GM23338 (cell line): Measurements from ENCODE around the gene CCT6B. TPM values are rescaled to one million over a fixed set of nuclear protein-coding genes. Genes with fewer than 3 reads are reported as not detected.

ENCODE experiments used
- ATAC-seq: fragments of 200-7000 bp; cut with Tn5 transposase; 3 replicates; pipeline ENCODE4 v1.9.1; 2020
- DNase-seq: peaks from one replicate; pipeline ENCODE4 v3.0.0-alpha.2; 2015; ENCODE audit warnings: low spot score
- H2AFZ ChIP-seq: fragments of 200-600 bp; sonication (generic); 2 replicates; pipeline ENCODE4 v1.8.0; 2016; ENCODE audit warnings: antibody characterized with exemption, mild to moderate bottlenecking, moderate library complexity
- H3F3A ChIP-seq: fragments of 200-600 bp; sonication (generic); replicated peaks from 2 replicates; pipeline ENCODE4 v1.8.0; 2017; ENCODE audit warnings: antibody characterized with exemption, mixed run types, low read depth
- H3K27ac ChIP-seq: fragments of 200-600 bp; sonication (generic); 2 replicates; pipeline ENCODE4 v1.6.1; 2016; ENCODE audit warnings: low read depth
- H3K27me3 ChIP-seq: fragments of 200-600 bp; sonication (generic); 2 replicates; pipeline ENCODE4 v1.8.0; 2016; ENCODE audit warnings: mild to moderate bottlenecking, mixed run types, moderate library complexity; ENCODE audit not compliant: insufficient read depth
- H3K36me3 ChIP-seq: fragments of 200-600 bp; sonication (generic); 2 replicates; pipeline ENCODE4 v1.8.0; 2016; ENCODE audit warnings: mild to moderate bottlenecking; ENCODE audit not compliant: insufficient read depth
- H3K4me1 ChIP-seq: fragments of 200-600 bp; sonication (generic); 2 replicates; pipeline ENCODE4 v1.8.0; 2016; ENCODE audit warnings: mild to moderate bottlenecking, moderate library complexity; ENCODE audit not compliant: insufficient read depth
- H3K4me2 ChIP-seq: fragments of 200-600 bp; sonication (generic); 2 replicates; pipeline ENCODE4 v1.7.1; 2017; ENCODE audit warnings: mixed run types
- H3K4me3 ChIP-seq: fragments of 200-600 bp; sonication (generic); 2 replicates; pipeline ENCODE4 v1.6.1; 2016; ENCODE audit warnings: mixed run types
- H3K79me2 ChIP-seq: fragments of 200-600 bp; sonication (generic); replicated peaks from 2 replicates; pipeline ENCODE4 v1.8.0; 2017; ENCODE audit warnings: mild to moderate bottlenecking; ENCODE audit not compliant: insufficient read depth
- H3K9me2 ChIP-seq: fragments of 200-600 bp; sonication (generic); 2 replicates; pipeline ENCODE4 v1.8.0; 2017; ENCODE audit not compliant: insufficient read depth
- H4K20me1 ChIP-seq: fragments of 200-600 bp; sonication (generic); replicated peaks from 2 replicates; pipeline ENCODE4 v1.8.0; 2017; ENCODE audit warnings: mild to moderate bottlenecking; ENCODE audit not compliant: insufficient read depth
- H3K27ac Mint-ChIP-seq: 2 replicates; pipeline ENCODE4 v1.8.0; 2020; ENCODE audit warnings: inconsistent platforms, mild to moderate bottlenecking, moderate library complexity, mixed read lengths
- H3K27me3 Mint-ChIP-seq: 3 replicates; pipeline ENCODE4 v1.8.0; 2022; ENCODE audit warnings: low read depth, mild to moderate bottlenecking, moderate library complexity, mixed read lengths, inconsistent platforms; ENCODE audit not compliant: insufficient read depth, poor library complexity
- H3K36me3 Mint-ChIP-seq: 3 replicates; pipeline ENCODE4 v1.8.0; 2021; ENCODE audit warnings: low read depth, mild to moderate bottlenecking, inconsistent platforms, moderate library complexity, mixed read lengths
- H3K4me1 Mint-ChIP-seq: 3 replicates; pipeline ENCODE4 v1.8.0; 2020; ENCODE audit warnings: mild to moderate bottlenecking, inconsistent platforms, mixed read lengths
- H3K4me3 Mint-ChIP-seq: 3 replicates; pipeline ENCODE4 v1.8.0; 2021; ENCODE audit warnings: moderate library complexity, mild to moderate bottlenecking, inconsistent platforms, mixed read lengths
- H3K9me3 Mint-ChIP-seq: 3 replicates; pipeline ENCODE4 v1.8.0; 2020; ENCODE audit warnings: moderate library complexity, mild to moderate bottlenecking, inconsistent platforms, mixed read lengths
- CREB1 ChIP-seq: fragments of 250-450 bp; sonication (Bioruptor Pico); IDR thresholded peaks from 2 replicates; pipeline ENCODE4 v1.5.0; 2020; ENCODE audit warnings: low read depth, mild to moderate bottlenecking, moderate library complexity
- CTCF ChIP-seq, 2 experiments: fragments of 200-600 bp in 1 of 2; sonication (generic) in 1 of 2; conservative IDR thresholded peaks; 2 replicates each; pipeline versions ENCODE4 v1.5.1 to v1.6.1; 2016 to 2017; ENCODE audit warnings: antibody characterized with exemption in 2 of 2, low read depth in 2 of 2, mild to moderate bottlenecking in 2 of 2, moderate library complexity in 1 of 2
- JUNB ChIP-seq: IDR thresholded peaks from one replicate; pipeline ENCODE4 v1.6.1; 2016; ENCODE audit warnings: antibody characterized with exemption; ENCODE audit not compliant: unreplicated experiment
- POLR2AphosphoS5 ChIP-seq: IDR thresholded peaks from 2 replicates; pipeline ENCODE4 v1.6.1; 2016; ENCODE audit warnings: antibody characterized with exemption, low read depth
- STAT1 ChIP-seq: IDR thresholded peaks from one replicate; pipeline ENCODE4 v1.6.1; 2016; ENCODE audit warnings: antibody characterized with exemption; ENCODE audit not compliant: unreplicated experiment
- ZNF114 ChIP-seq: fragments of 250-450 bp; sonication (Bioruptor Pico); IDR thresholded peaks from 2 replicates; pipeline ENCODE4 v1.5.0; 2020; ENCODE audit warnings: mild to moderate bottlenecking, moderate library complexity
- polyA plus RNA-seq: library from polyadenylated mRNA; unstranded; fragments of >200 nt; fragmentation: Nextera tagmentation; extraction: Ambion mirVana; gene quantifications from 2 replicates; pipeline ENCODE4 v1.2.1, GENCODE V29; 2016
- total RNA-seq: library from RNA; depleted of rRNA; stranded (reverse); fragments of >200 nt; shearing (Covaris generic); gene quantifications from 2 replicates; pipeline ENCODE4 v1.2.3, GENCODE V29; 2014
- TF ChIP-seq, protein P1 (sequence below): IDR thresholded peaks from one replicate; pipeline ENCODE4 v1.6.1; 2018; ENCODE audit warnings: antibody characterized with exemption; ENCODE audit not compliant: unreplicated experiment
- TF ChIP-seq, protein P2 (sequence below): fragments of 250-450 bp; sonication (Bioruptor Pico); IDR thresholded peaks from 2 replicates; pipeline ENCODE4 v1.5.0; 2020; ENCODE audit warnings: mild to moderate bottlenecking, moderate library complexity

CCT6B gene
- total and polyA plus RNA-seq, 2 experiments from 2014 or later = 0.94 to 1.1 TPM

DNA sequence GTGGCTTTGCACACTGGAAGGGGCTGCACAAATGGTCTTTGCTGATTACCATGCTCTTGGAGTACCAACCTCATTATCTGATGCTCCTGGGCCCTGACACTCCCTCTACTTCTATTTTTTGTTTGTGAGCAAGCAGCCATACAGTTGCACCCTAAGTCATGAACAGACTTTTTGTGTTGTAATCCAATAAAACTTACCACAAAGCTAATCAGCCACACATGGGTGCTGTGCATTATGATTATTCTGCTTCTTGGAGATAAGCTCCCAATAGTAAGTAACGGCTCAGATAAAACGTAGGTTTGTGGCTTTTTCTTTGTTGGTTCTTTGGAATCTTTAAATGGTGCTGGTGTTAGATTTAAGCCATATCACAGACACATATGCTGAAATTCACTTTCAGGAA is 76.2 kb downstream of the CCT6B start (continued):
- no peak for TF ChIP-seq POLR2AphosphoS5
- no peak for TF ChIP-seq STAT1
- TF ChIP-seq ZNF114 (CRISPR knock-in tag) = no peak
- no peak for TF ChIP-seq CREB1 (CRISPR knock-in tag)
- TF ChIP-seq, protein P1, sequence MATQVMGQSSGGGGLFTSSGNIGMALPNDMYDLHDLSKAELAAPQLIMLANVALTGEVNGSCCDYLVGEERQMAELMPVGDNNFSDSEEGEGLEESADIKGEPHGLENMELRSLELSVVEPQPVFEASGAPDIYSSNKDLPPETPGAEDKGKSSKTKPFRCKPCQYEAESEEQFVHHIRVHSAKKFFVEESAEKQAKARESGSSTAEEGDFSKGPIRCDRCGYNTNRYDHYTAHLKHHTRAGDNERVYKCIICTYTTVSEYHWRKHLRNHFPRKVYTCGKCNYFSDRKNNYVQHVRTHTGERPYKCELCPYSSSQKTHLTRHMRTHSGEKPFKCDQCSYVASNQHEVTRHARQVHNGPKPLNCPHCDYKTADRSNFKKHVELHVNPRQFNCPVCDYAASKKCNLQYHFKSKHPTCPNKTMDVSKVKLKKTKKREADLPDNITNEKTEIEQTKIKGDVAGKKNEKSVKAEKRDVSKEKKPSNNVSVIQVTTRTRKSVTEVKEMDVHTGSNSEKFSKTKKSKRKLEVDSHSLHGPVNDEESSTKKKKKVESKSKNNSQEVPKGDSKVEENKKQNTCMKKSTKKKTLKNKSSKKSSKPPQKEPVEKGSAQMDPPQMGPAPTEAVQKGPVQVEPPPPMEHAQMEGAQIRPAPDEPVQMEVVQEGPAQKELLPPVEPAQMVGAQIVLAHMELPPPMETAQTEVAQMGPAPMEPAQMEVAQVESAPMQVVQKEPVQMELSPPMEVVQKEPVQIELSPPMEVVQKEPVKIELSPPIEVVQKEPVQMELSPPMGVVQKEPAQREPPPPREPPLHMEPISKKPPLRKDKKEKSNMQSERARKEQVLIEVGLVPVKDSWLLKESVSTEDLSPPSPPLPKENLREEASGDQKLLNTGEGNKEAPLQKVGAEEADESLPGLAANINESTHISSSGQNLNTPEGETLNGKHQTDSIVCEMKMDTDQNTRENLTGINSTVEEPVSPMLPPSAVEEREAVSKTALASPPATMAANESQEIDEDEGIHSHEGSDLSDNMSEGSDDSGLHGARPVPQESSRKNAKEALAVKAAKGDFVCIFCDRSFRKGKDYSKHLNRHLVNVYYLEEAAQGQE = no peak

DNA sequence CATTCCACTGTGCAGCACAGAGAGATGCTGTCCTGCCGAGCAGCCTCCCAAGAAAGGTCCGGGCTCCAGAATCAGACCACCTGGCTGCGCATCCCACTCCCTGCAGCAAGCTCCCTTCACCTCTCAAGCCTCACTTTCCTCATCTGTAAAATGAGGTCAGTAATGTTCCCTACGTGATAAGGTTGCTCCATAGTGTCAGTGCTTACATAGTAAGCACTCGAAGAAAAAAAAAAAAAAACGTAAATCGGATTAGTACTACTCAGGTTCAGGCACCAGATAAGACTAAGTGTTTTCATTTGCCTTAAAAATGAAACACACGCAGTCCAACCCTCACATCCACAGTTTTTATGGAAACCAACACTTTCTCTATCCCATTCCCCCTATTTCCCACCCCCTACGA is 76.7 kb downstream of the CCT6B start:
- DNase-seq (no peak), ATAC-seq (no peak)
- H3K4me1 Mint-ChIP-seq = peaks cover 24% of the 10 kb centered on the region
- Histone ChIP-seq H2AFZ (no peak overlapping the region), H3K36me3 (no peaks in the 10 kb centered on the region), H3F3A (no peaks in the 10 kb centered on the region), H3K9me2 (no peaks in the 10 kb centered on the region; the same call in 1 of the 2 replicates), H3K27ac (no peak overlapping the region), H4K20me1 (no peaks in the 10 kb centered on the region), H3K27me3 (no peaks in the 10 kb centered on the region), H3K4me2 (no peak overlapping the region), H3K4me1 (peaks cover 10% of the 10 kb centered on the region), H3K79me2 (no peaks in the 10 kb centered on the region), H3K4me3 (no peak overlapping the region)
- TF ChIP-seq, protein P2, sequence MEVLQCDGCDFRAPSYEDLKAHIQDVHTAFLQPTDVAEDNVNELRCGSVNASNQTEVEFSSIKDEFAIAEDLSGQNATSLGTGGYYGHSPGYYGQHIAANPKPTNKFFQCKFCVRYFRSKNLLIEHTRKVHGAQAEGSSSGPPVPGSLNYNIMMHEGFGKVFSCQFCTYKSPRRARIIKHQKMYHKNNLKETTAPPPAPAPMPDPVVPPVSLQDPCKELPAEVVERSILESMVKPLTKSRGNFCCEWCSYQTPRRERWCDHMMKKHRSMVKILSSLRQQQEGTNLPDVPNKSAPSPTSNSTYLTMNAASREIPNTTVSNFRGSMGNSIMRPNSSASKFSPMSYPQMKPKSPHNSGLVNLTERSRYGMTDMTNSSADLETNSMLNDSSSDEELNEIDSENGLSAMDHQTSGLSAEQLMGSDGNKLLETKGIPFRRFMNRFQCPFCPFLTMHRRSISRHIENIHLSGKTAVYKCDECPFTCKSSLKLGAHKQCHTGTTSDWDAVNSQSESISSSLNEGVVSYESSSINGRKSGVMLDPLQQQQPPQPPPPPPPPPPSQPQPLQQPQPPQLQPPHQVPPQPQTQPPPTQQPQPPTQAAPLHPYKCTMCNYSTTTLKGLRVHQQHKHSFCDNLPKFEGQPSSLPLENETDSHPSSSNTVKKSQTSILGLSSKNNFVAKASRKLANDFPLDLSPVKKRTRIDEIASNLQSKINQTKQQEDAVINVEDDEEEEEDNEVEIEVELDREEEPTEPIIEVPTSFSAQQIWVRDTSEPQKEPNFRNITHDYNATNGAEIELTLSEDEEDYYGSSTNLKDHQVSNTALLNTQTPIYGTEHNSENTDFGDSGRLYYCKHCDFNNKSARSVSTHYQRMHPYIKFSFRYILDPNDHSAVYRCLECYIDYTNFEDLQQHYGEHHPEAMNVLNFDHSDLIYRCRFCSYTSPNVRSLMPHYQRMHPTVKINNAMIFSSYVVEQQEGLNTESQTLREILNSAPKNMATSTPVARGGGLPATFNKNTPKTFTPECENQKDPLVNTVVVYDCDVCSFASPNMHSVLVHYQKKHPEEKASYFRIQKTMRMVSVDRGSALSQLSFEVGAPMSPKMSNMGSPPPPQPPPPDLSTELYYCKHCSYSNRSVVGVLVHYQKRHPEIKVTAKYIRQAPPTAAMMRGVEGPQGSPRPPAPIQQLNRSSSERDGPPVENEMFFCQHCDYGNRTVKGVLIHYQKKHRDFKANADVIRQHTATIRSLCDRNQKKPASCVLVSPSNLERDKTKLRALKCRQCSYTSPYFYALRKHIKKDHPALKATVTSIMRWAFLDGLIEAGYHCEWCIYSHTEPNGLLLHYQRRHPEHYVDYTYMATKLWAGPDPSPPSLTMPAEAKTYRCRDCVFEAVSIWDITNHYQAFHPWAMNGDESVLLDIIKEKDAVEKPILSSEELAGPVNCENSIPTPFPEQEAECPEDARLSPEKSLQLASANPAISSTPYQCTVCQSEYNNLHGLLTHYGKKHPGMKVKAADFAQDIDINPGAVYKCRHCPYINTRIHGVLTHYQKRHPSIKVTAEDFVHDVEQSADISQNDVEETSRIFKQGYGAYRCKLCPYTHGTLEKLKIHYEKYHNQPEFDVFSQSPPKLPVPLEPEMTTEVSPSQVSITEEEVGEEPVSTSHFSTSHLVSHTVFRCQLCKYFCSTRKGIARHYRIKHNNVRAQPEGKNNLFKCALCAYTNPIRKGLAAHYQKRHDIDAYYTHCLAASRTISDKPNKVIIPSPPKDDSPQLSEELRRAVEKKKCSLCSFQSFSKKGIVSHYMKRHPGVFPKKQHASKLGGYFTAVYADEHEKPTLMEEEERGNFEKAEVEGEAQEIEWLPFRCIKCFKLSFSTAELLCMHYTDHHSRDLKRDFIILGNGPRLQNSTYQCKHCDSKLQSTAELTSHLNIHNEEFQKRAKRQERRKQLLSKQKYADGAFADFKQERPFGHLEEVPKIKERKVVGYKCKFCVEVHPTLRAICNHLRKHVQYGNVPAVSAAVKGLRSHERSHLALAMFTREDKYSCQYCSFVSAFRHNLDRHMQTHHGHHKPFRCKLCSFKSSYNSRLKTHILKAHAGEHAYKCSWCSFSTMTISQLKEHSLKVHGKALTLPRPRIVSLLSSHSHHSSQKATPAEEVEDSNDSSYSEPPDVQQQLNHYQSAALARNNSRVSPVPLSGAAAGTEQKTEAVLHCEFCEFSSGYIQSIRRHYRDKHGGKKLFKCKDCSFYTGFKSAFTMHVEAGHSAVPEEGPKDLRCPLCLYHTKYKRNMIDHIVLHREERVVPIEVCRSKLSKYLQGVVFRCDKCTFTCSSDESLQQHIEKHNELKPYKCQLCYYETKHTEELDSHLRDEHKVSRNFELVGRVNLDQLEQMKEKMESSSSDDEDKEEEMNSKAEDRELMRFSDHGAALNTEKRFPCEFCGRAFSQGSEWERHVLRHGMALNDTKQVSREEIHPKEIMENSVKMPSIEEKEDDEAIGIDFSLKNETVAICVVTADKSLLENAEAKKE (CRISPR knock-in tag) = no peak
- TF ChIP-seq CTCF (conservative IDR thresholded peaks at IDR 0.05; ENCODE audit: low read depth in 2 of 2) = no peak
- TF ChIP-seq CREB1 (CRISPR knock-in tag) = no peak
- TF ChIP-seq POLR2AphosphoS5 = no peak
- no peak for TF ChIP-seq JUNB
- no peaks in the 10 kb centered on the region; the same call in 2 of the 3 replicates for H3K36me3 Mint-ChIP-seq
- H3K4me3 Mint-ChIP-seq = no peak overlapping the region
- peaks cover 20% of the 10 kb centered on the region for H3K27me3 Mint-ChIP-seq
- no peaks in the 10 kb centered on the region; the same call in 2 of the 3 replicates for H3K9me3 Mint-ChIP-seq
- H3K27ac Mint-ChIP-seq = no peak overlapping the region
